Mucosa of descending colon (tissue), 3 donors: ENCODE data around the gene TRMT61A. TPM values are rescaled to one million over a fixed set of nuclear protein-coding genes. Genes with fewer than 3 reads are reported as not detected.

ENCODE experiments used
- ATAC-seq: fragments of 200-7000 bp; cut with Tn5 transposase; one replicate; pipeline ENCODE4 v1.9.1; 2020; ENCODE audit warnings: mild to moderate bottlenecking, moderate library complexity
- DNase-seq, 3 donors: peaks; one replicate each; pipeline ENCODE4 v3.0.0-alpha.2; 2020
- H3K36me3 ChIP-seq: fragments of 200-600 bp; one replicate; pipeline ENCODE4 v1.8.0; 2021; ENCODE audit warnings: low read depth, mild to moderate bottlenecking
- H3K4me1 ChIP-seq: fragments of 200-600 bp; one replicate; pipeline ENCODE4 v1.8.0; 2021; ENCODE audit warnings: low read depth, mild to moderate bottlenecking
- H3K4me3 ChIP-seq: fragments of 200-600 bp; one replicate; pipeline ENCODE4 v1.8.0; 2021; ENCODE audit warnings: mild to moderate bottlenecking
- H3K9me3 ChIP-seq: fragments of 200-600 bp; one replicate; pipeline ENCODE4 v1.8.0; 2021; ENCODE audit warnings: mild to moderate bottlenecking
- CTCF ChIP-seq: fragments of 200-600 bp; IDR thresholded peaks from one replicate; pipeline ENCODE4 v1.8.0; 2022; ENCODE audit warnings: antibody characterized with exemption, mild to moderate bottlenecking
- intact Hi-C, 2 donors: fragments of 100-400 bp; cut with DNase I in 1 of 2; cut with micrococcal nuclease in 1 of 2; formaldehyde crosslinking; loops; one replicate each; pipeline versions ENCODE4 v1.11.0 to v1.11.1; 2022; cut with DNase I, micrococcal nuclease
- total RNA-seq, 3 donors: library from RNA; stranded (reverse); fragmentation: NEBNext Ultra II Directional in 2 of 3; extraction: Animal tissue kit (Norgen Biotek cat#: 25700) in 2 of 3; gene quantifications; one replicate each; pipeline versions ENCODE4 v1.2.1 to v1.2.4, GENCODE V29; 2021 to 2023
- donor health status: DM: no; HTN: no; CAD: no; lungs with moderate emphysema.
- donor health status: DM: no; HTN: no; CAD: no.
- donor health status: DM: no; HTN: yes; CAD: no.

Gene TRMT61A
- total RNA-seq, 3 donors from 2014 or later = 10.2 to 23.7 (median 10.5) TPM

DNA sequence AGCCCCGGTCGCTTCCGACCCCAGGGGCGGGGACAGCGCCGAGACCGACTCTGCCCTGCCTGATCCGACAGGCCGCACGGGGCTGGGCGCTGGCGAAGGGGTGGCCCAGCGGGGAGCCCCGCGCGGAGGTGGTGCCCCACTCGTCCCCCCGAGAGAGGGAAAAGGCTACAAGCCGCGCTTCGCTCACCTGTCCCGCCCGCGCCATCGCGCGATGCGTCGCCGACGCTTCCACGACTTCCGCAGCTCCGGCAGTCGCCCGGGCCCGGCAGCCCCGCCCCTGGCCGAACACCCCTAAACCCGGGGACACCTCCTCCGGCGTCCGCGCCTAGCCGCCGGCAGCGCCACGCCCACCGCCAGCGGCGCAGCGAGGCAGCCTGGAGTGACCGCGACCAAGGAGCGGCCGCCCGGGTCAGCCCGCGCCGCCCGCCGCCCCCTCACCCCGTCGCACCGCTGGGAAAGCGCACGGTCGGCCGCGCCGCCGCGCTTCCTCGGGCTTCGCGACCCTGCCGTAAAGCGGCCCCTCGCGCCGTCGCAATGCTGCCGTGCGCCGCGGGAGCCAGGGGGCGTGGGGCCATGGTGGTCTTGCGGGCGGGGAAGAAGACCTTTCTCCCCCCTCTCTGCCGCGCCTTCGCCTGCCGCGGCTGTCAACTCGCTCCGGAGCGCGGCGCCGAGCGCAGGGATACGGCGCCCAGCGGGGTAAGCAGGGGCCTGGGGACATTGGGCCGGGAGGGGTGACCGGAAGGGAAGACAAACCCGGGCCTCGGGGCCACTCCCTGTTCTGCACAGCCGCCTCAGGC is 33.6 kb downstream of the TRMT61A start, which contains the start of the genes BAG5 and COA8:
TSS of gene BAG5 (minus strand) at position 229 of the 797 bp plus-strand sequence. CDS start 1,493 bp downstream, outside the sequence.
TSS of gene COA8 (plus strand) at position 532 of the 797 bp plus-strand sequence. CDS start at position 574, 42 bp downstream.
- intact Hi-C loops = no loop called here
- peak; percentile 89 to 93 (median 92) for DNase-seq
- no peak for TF ChIP-seq CTCF
- Histone ChIP-seq H3K4me1 (peaks cover 22% of the 10 kb centered on the region), H3K4me3 (peak within 1 kb of the TSS; percentile 97), H3K9me3 (no peaks in the 10 kb centered on the region), H3K36me3 (no peaks in the 10 kb centered on the region)
- peak; percentile 89 for ATAC-seq

- ATAC-seq (no peak), DNase-seq (no peak)
- no peak for TF ChIP-seq CTCF
- Histone ChIP-seq H3K4me3 (peak overlapping the region; percentile 97), H3K9me3 (no peaks in the 10 kb centered on the region), H3K4me1 (peaks cover 22% of the 10 kb centered on the region), H3K36me3 (no peaks in the 10 kb centered on the region)
- intact Hi-C loops = no loop called here
Observed at GRCh38 chr14:103563226-103563620, 34.2 kb downstream of the TRMT61A start.

DNA sequence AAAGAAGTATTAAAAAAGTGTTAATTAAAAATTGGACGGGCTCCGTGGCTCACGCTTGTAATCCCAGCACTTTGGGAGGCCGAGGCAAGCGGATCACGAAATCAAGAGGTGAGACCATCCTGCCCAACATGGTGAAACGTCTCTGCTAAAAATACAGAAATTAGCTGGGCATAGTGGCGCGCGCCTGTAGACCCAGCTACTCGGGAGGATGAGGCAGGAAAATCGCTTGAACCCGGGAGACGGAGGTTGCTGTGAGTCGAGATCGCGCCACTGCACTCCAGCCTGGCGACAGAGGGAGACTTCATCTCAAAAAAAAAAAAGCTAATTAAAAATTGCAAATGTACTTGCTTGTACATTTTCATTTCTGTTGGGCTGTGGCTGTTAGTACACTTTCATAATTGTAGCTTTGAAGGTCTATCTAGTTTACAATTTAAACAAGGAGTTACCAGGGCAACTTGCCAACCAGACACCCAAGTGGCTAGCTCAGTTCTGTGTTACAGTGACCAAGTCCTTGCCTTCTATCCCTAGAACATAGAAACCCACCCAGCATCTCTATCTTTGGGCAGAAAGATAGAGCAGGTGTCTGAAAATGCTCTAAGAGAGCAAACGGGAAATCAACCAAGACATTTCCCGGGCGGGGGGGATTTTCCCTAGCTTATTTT is 35.0 kb downstream of the TRMT61A start:
- Histone ChIP-seq H3K4me3 (no peak overlapping the region), H3K4me1 (peaks cover 16% of the 10 kb centered on the region), H3K9me3 (no peaks in the 10 kb centered on the region), H3K36me3 (no peaks in the 10 kb centered on the region)
- ATAC-seq (no peak), DNase-seq (no peak)
- intact Hi-C loops = no loop called here
- TF ChIP-seq CTCF = no peak

GRCh38 chr14:103568952-103569351 is 40.0 kb downstream of the TRMT61A start:
- intact Hi-C loops = no loop called here
- H3K4me3 ChIP-seq = no peak overlapping the region
- ATAC-seq (no peak), DNase-seq (no peak)
- H3K36me3 ChIP-seq = no peaks in the 10 kb centered on the region
- H3K9me3 ChIP-seq = no peaks in the 10 kb centered on the region
- H3K4me1 ChIP-seq = peaks cover 30% of the 10 kb centered on the region
- TF ChIP-seq CTCF = no peak

DNA sequence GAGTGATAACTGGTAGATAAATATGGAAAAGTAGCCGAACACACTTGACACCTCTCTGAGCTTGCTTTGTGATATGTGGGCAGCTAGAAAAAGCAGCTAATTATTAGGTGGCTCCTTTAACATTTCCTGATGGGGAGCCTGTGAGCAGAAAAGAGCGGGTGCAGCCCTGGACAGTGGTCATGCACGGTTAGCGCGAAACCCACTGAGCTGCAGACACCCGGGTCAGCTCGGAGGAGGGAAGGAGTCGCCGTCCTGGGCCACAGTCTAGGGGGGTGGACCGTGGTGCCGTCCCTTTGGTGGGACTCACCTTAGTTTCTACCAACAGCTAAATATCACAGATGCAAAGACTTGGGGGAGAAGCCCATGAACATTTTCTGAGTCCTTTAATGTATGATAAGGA is 40.4 kb downstream of the TRMT61A start:
- intact Hi-C loops = no loop called here
- Histone ChIP-seq H3K4me3 (no peak overlapping the region), H3K4me1 (peaks cover 30% of the 10 kb centered on the region), H3K9me3 (no peaks in the 10 kb centered on the region), H3K36me3 (no peaks in the 10 kb centered on the region)
- DNase-seq (no peak), ATAC-seq (no peak)
- TF ChIP-seq CTCF = no peak
